SU-DHL-6 (cell line): ENCODE measurements around the gene UQCC2.

Source experiments
- EZH2phosphoT487 ChIP-seq: fragments of 200-600 bp; sonication (generic), shearing (Covaris generic); conservative IDR thresholded peaks from 2 replicates; pipeline ENCODE4 v1.6.1; 2018; ENCODE audit warnings: mild to moderate bottlenecking, antibody characterized with exemption, low read length, moderate library complexity, mixed read lengths
- TF ChIP-seq, protein P1 (sequence below): fragments of 200-600 bp; sonication (generic); IDR thresholded peaks from one replicate; pipeline ENCODE4 v1.5.1; 2017; ENCODE audit warnings: antibody characterized with exemption, mild to moderate bottlenecking, low read length, moderate library complexity; ENCODE audit not compliant: insufficient read depth, poor library complexity, severe bottlenecking

DNA sequence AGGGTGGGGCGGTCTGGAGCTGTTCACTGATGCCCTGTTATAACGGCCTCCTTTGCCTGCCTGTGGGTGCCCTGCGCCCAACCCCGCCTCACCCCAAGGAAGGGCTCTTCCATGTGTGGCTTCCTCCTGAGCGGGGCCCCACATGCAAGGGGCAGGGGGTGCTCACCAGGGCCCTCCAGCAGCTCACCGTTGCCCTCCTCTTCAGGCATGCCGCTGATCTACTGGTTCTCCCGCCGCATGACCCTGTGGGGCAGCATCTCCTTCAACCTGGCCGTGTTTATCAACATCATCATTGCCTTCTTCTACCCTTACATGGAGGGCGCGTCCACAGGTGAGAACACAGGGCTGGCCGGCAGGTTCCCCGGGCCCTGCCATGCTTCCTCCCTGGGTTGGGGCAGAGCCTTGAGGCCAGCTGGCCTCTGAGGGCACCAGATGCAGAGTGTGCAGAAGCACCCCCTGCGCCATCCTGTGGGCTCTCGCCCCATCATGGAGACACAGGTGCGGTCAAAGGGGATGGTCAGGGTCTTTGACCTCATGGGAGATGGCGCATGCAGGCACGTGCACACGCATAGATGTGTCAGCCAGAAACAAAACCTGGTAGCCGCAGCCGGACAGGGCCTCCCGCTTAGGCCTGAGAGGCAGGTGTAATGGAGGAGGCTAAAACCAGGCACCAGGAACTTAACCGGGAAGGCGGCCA lies 22.9 kb downstream of the UQCC2 start:
- TF ChIP-seq, protein P1, sequence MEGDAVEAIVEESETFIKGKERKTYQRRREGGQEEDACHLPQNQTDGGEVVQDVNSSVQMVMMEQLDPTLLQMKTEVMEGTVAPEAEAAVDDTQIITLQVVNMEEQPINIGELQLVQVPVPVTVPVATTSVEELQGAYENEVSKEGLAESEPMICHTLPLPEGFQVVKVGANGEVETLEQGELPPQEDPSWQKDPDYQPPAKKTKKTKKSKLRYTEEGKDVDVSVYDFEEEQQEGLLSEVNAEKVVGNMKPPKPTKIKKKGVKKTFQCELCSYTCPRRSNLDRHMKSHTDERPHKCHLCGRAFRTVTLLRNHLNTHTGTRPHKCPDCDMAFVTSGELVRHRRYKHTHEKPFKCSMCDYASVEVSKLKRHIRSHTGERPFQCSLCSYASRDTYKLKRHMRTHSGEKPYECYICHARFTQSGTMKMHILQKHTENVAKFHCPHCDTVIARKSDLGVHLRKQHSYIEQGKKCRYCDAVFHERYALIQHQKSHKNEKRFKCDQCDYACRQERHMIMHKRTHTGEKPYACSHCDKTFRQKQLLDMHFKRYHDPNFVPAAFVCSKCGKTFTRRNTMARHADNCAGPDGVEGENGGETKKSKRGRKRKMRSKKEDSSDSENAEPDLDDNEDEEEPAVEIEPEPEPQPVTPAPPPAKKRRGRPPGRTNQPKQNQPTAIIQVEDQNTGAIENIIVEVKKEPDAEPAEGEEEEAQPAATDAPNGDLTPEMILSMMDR = no peak
- no peak for TF ChIP-seq EZH2phosphoT487
